AML-193 (cell line): ENCODE data around the gene HEXIM2.
A peak's percentile ranks its signal among the peaks of the same experiment; 100 is the strongest.

ENCODE experiments used
- DNase-seq, 2 experiments: peaks; one replicate each; lab custom pipeline; 2025; lab: John Stamatoyannopoulos, UW

Gene HEXIM2

GRCh38 chr17:45170280-45170930 is 8.7 kb downstream of the HEXIM2 start:
- DNase-seq, result no peak

GRCh38 chr17:45170931-45171337 is 9.3 kb downstream of the HEXIM2 start:
- no peak for DNase-seq

GRCh38 chr17:45171338-45172231 is 9.9 kb downstream of the HEXIM2 start:
- DNase-seq, result no peak

GRCh38 chr17:45172232-45172540 is 10.5 kb downstream of the HEXIM2 start:
- DNase-seq, result no peak

GRCh38 chr17:45172541-45173286 is 11.0 kb downstream of the HEXIM2 start:
- DNase-seq, result peak in 1 of 2 experiments; percentile 32

- no peak for DNase-seq
Measured at GRCh38 chr17:45175759-45176115, 14.1 kb downstream of the HEXIM2 start.

GRCh38 chr17:45177563-45177962 is 15.9 kb downstream of the HEXIM2 start:
- DNase-seq, result no peak

GRCh38 chr17:45184144-45184543 is 22.5 kb downstream of the HEXIM2 start:
- DNase-seq, result no peak

GRCh38 chr17:45186801-45187354 is 25.2 kb downstream of the HEXIM2 start:
- no peak for DNase-seq

- DNase-seq, result no peak
Measured at GRCh38 chr17:45189009-45189408, 27.3 kb downstream of the HEXIM2 start.

GRCh38 chr17:45190503-45191255 is 29.0 kb downstream of the HEXIM2 start:
- no peak for DNase-seq

GRCh38 chr17:45195424-45195823 is 33.7 kb downstream of the HEXIM2 start:
- no peak for DNase-seq

- DNase-seq, result no peak
Measured at GRCh38 chr17:45197108-45197507, 35.4 kb downstream of the HEXIM2 start.

- peak; percentile 90 to 94 for DNase-seq
Measured at GRCh38 chr17:45197555-45198334, 36.1 kb downstream of the HEXIM2 start.

- peak; percentile 97 to 99 for DNase-seq
Measured at GRCh38 chr17:45200701-45201100, 39.0 kb downstream of the HEXIM2 start.

- DNase-seq, result no peak
Measured at GRCh38 chr17:45201457-45201856, 39.8 kb downstream of the HEXIM2 start.

- peak; percentile 96 to 98 for DNase-seq
Measured at GRCh38 chr17:45201880-45202279, 40.2 kb downstream of the HEXIM2 start.

GRCh38 chr17:45218895-45219661 is 57.4 kb downstream of the HEXIM2 start:
- peak; percentile 75 to 83 for DNase-seq
